Measurements from ENCODE around the gene NR3C2. TPM values are rescaled to one million over a fixed set of nuclear protein-coding genes. Genes with fewer than 3 reads are reported as not detected.

NR3C2 gene
- polyA plus RNA-seq, 1 experiment, result 0.14 TPM

DNA sequence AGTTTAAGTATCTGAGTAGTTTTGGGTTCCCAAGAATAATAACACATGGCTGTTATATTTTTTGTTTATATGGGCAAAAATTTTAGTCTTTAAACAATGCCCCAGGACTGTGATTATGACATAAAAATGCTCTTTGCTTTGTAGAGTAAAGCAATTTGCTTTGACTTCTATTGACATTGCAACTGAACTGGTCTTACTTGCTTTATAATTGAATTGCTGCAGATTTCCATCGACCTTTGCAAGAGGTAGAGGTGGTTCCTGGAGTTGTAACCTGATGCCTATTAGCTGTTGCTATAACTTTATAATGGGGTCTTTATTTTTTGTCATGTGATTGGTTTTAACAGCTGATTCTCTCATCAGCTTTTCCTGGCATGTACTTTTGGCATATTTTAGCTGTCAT lies 407.4 kb downstream of the NR3C2 start:
- TF ChIP-seq, protein P1, sequence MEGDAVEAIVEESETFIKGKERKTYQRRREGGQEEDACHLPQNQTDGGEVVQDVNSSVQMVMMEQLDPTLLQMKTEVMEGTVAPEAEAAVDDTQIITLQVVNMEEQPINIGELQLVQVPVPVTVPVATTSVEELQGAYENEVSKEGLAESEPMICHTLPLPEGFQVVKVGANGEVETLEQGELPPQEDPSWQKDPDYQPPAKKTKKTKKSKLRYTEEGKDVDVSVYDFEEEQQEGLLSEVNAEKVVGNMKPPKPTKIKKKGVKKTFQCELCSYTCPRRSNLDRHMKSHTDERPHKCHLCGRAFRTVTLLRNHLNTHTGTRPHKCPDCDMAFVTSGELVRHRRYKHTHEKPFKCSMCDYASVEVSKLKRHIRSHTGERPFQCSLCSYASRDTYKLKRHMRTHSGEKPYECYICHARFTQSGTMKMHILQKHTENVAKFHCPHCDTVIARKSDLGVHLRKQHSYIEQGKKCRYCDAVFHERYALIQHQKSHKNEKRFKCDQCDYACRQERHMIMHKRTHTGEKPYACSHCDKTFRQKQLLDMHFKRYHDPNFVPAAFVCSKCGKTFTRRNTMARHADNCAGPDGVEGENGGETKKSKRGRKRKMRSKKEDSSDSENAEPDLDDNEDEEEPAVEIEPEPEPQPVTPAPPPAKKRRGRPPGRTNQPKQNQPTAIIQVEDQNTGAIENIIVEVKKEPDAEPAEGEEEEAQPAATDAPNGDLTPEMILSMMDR (IDR thresholded peaks at IDR 0.05; ENCODE audit: low read depth, low read length), result no peak
- no peak overlapping the region for H3K27ac ChIP-seq (ENCODE audit: low read depth, low read length)
- no peak overlapping the region for H3K4me3 ChIP-seq (ENCODE audit: low read depth, low read length)
- no peak for DNase-seq (ENCODE audit: low read depth, low spot score)
- H3K9me3 ChIP-seq (ENCODE audit: control insufficient read depth, insufficient read depth, low read length), result no peaks in the 10 kb centered on the region
- POLR2A ChIA-PET, result no interaction called here
- CTCF ChIA-PET, result interaction anchor here (0.5 to 1.3 kb wide), 3 partner anchors 12 to 1748 kb away, joined by 3 to 4 read pairs (median 3); no protein-coding TSS in a partner anchor
- H3K27me3 ChIP-seq (ENCODE audit: control insufficient read depth, insufficient read depth, low read length), result no peaks in the 10 kb centered on the region

DNA sequence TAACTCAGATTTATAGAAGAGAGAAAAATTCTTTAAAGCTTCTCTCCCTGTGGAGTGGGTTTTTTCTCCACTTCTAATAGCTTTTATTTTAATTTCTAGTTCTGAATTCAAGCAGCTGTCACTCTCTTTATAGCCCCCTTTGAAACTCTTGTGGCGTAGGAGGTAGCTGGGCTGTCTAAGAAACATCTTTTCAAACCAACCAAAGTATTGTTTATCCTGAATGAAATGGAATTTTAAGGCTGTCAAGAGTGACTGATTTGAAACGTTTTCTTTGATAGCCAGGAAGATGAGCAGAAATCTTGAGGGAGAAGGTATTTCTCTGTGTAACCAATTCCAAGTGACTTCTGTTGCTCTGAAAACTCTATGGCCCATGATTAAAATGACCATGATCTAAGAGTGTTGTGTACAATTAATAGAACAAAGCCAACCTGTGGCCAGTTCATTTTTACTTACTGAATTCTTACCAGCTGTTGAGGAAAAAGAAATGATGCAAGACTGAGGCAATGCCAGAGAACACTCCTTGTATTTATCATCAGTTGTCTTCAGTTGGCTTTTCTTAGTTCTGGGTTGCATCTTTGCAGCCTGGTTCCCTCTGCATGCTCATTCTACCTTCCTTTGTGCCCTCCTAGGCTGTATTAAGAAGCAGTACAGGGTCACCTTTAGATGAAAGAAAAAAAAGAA lies 411.9 kb downstream of the NR3C2 start:
- Histone ChIP-seq H3K27ac (ENCODE audit: low read depth, low read length) (peak overlapping the region; percentile 49), H3K9me3 (ENCODE audit: control insufficient read depth, insufficient read depth, low read length) (no peaks in the 10 kb centered on the region), H3K4me3 (ENCODE audit: low read depth, low read length) (no peak overlapping the region), H3K27me3 (ENCODE audit: control insufficient read depth, insufficient read depth, low read length) (no peaks in the 10 kb centered on the region)
- ChIA-PET POLR2A (interaction anchor here (0.6 kb wide), 1 partner anchor 23 kb away, joined by 3 read pairs; no protein-coding TSS in a partner anchor), CTCF (interaction anchor here (0.6 kb wide), 1 partner anchor 173 kb away, joined by 3 read pairs; no protein-coding TSS in a partner anchor)
- DNase-seq (ENCODE audit: low read depth, low spot score), result peak; percentile 24
- TF ChIP-seq, protein P1 (IDR thresholded peaks at IDR 0.05; ENCODE audit: low read depth, low read length), result no peak

DNA sequence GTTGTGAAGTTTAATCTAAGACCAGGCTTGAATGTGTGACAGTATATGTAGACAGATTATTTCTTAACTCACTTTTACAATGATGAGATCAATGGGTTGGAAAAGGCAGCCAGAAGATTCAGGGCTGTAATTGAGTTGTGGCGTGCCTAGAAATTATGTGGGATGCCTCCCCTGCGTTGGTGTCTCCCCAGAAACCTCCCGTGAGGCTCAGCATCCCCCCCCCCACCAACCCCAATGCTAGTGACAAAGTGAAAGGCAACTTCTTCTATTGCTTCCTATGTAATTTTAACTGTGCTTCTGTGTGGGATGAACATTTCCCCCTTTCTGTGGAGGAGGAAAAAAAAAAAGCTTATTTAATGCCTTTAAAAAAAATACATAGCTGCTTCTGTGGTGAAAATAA lies 412.4 kb downstream of the NR3C2 start:
- no peak overlapping the region for H3K4me3 ChIP-seq (ENCODE audit: low read depth, low read length)
- no peaks in the 10 kb centered on the region for H3K27me3 ChIP-seq (ENCODE audit: control insufficient read depth, insufficient read depth, low read length)
- no peak for DNase-seq (ENCODE audit: low read depth, low spot score)
- POLR2A ChIA-PET, result interaction anchor here (0.6 kb wide), 1 partner anchor 22 kb away, joined by 3 read pairs; no protein-coding TSS in a partner anchor
- TF ChIP-seq, protein P1 (IDR thresholded peaks at IDR 0.05; ENCODE audit: low read depth, low read length), result no peak
- H3K27ac ChIP-seq (ENCODE audit: low read depth, low read length), result no peak overlapping the region
- H3K9me3 ChIP-seq (ENCODE audit: control insufficient read depth, insufficient read depth, low read length), result no peaks in the 10 kb centered on the region
- CTCF ChIA-PET, result interaction anchor here (0.6 kb wide), 1 partner anchor 172 kb away, joined by 3 read pairs; no protein-coding TSS in a partner anchor

Data from AG04450 (cell line).